T-helper 2 cell treated with Interferon-gamma antibody and Interleukin-4, amounts not matched to agents 100 ng/mL and 5 ng/mL, for 36 hours (primary cell): ENCODE results near the gene LHPP. TPM values are rescaled to one million over a fixed set of nuclear protein-coding genes. Genes with fewer than 3 reads are reported as not detected.
"Not testable (repeated sequence)": the region's sequence is repeated elsewhere in the genome, so short reads cannot be mapped to it uniquely, and the experiment has no call there.

ENCODE experiments used
- intact Hi-C: fragments of 100-400 bp; cut with micrococcal nuclease; formaldehyde crosslinking; loops from one replicate; pipeline ENCODE4 v1.15.1; 2023
- total RNA-seq: library from RNA; stranded (reverse); gene quantifications from 2 replicates; pipeline ENCODE4 v1.2.3, GENCODE V29; 2022

The LHPP gene
- 18.0 and 19.7 TPM in 2 replicates for total RNA-seq

DNA sequence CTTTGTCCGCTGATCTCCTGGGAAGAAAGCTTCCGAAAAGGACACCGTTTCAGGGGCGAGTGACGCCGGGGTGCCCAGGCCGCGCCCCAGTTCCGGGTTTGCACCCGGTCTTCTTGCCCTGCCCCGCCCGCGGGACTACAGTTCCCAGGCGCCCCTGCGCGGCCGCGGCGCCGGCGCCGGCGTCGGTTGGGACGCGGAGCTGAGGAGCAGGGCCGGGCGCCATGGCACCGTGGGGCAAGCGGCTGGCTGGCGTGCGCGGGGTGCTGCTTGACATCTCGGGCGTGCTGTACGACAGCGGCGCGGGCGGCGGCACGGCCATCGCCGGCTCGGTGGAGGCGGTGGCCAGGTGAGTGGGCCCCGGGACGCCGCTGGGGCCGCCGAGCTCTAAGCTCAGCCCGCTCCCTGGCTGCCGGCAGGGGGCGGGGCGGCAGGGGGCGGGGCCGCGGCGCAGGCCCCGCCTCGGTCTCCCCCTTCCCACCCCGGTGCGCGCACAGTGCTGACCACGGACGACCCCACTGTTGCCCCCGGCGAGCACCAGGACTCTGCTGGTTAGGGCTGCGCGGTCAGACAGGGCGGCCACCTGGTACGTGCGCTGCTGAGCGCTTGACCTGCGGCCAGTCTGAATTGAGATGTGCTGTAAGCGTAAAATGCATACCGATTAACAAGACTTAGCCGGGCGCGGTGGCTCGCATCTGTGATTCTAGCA is at the start of gene LHPP:
Gene LHPP, plus strand, starts transcription at position 182 of the 706 bp plus-strand sequence. Its CDS starts 40 bp downstream, at position 222.
- intact Hi-C loops = loop anchor here (1.0 to 5.0 kb wide), 5 partner anchors 42 to 455 kb away; partner anchors contain the start of genes ABRAXAS2 and FAM53B

- intact Hi-C loops = no loop called here
These were observed 47.5 kb upstream of the LHPP start for GRCh38 chr10:124414076-124414475.

DNA sequence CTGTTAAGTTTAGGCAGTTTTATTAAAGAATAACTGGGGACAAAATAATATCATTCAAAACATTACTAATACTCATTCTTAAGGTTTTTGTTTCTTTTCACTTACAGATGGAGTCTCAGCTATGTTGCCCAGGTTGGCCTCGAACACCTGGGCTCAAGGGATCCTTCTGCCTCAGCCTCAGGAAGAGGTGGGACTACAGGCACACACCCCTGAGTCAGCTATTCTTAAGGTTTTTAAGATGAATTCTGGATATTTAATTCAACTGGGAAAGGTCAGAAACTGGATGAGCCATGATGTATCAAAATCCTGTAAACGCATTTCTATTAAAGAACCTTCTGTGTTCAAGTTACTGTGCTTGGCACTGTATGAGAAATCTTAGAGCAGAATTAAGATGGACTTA is 46.4 kb upstream of the LHPP start:
- intact Hi-C loops = no loop called here

GRCh38 chr10:124416733-124417132 is 44.9 kb upstream of the LHPP start:
- intact Hi-C loops = no loop called here

GRCh38 chr10:124417895-124418725 is 43.5 kb upstream of the LHPP start:
- intact Hi-C loops = loop anchor here (1.0 to 2.0 kb wide), 6 partner anchors 8 to 1409 kb away; partner anchors contain the start of genes ACADSB and IKZF5

DNA sequence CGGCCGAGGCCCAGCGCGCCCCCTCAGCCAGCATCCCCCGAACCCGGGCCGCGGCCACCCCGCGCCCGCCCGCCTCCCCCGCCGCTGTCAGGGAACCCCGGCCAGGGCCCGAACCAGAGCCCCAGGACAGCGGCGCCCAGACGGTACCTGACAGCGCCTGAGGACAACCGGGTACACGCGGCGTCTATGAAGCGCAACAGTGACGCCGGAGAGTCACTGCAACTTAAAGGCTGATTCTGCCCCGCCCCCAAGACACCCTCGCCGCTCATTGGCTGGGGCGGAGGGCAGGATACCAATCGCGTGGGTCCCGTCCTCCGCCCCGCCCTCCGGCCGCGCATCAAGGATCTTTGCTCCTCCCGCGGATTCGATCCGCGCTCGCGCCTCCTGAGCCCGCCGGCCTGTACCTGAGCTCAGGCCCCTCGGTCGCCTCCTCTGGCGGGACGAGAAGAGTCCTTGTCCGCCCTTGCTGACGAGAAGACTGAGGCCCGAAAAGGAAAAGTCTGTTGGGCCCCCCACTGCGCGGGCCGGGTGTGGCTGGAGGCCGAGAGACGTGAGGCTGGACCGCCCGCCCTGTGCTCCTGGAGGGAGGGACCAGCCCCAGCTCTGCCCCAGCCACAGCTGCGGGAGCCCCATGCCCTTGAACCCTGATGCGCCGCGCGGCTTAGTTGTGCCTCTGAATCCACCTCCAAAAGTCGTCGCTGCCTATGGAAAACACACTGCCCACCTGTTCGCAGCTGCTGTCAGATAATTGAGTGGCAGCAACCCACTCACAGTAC is 42.7 kb upstream of the LHPP start, which contains the start of gene OAT:
Gene OAT, minus strand, starts transcription at position 198 of the 776 bp plus-strand sequence. CDS start 6,752 bp downstream, outside the sequence.
- intact Hi-C loops = loop anchor here (1.0 to 2.0 kb wide), 7 partner anchors 9 to 1410 kb away; partner anchors contain the start of genes ACADSB, IKZF5 and LHPP

GRCh38 chr10:124419635-124420034 is 42.0 kb upstream of the LHPP start:
- intact Hi-C loops = loop anchor here (1.0 to 2.0 kb wide), 4 partner anchors 42 to 1411 kb away; partner anchors contain the start of genes ACADSB, IKZF5 and LHPP

DNA sequence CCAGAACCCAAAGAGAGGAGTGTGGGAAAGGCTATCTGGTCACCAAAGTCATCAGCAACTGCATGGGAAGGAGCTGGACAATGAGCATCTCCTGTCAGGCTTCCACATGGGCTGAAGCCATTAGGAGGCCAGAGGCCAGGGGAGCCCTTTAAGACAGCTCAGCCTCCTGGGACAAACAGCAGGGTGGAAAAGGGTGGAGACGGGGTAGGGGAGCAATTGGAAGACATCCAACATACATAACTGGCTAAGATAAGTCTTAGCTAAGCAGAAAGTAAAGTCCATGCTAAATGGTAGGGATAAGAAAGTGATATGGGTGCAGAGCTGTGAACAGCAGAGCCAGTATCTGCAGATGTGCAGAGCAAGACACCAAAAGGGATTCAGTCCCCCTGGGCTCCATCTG is 41.4 kb upstream of the LHPP start:
- intact Hi-C loops = no loop called here

DNA sequence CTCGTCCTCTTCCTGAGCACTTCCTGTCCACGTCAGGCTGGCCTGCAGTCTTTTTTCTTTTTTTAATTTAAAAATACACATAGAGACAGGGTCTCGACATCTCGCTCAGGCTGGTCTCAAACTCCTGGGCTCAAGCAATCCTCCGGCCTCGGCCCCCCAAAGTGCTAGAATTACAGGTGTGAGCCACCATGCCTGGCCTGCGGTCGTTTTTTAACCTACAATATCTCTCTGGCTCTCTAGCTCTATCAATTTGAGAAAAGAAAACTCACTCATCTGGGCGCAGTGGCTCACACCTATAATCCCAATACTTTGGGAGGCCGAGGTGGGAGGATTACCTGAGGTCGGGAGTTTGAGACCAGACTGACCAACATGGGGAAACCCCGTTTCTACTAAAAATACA is 38.9 kb upstream of the LHPP start:
- intact Hi-C loops = no loop called here

DNA sequence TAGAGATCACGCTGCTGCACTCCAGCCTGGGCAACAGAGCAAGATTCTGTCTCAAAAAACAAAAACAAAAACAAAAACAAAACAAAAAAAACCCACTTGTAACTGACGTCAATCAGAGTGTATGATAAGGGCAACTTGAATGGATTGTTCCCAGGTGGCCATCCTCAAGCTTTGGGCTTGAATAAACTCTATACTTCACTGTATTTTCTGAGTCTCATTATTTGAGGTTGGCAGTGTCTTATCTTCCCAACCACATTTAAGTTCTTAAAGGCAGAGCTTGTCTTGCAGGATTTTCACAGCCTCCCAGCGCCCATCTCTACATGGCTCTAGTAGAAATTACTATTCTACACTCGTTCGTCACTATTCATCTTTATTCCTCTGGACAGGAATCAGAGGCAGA is 37.8 kb upstream of the LHPP start:
- intact Hi-C loops = no loop called here

GRCh38 chr10:124425227-124425962 is 36.2 kb upstream of the LHPP start:
- intact Hi-C loops = no loop called here

DNA sequence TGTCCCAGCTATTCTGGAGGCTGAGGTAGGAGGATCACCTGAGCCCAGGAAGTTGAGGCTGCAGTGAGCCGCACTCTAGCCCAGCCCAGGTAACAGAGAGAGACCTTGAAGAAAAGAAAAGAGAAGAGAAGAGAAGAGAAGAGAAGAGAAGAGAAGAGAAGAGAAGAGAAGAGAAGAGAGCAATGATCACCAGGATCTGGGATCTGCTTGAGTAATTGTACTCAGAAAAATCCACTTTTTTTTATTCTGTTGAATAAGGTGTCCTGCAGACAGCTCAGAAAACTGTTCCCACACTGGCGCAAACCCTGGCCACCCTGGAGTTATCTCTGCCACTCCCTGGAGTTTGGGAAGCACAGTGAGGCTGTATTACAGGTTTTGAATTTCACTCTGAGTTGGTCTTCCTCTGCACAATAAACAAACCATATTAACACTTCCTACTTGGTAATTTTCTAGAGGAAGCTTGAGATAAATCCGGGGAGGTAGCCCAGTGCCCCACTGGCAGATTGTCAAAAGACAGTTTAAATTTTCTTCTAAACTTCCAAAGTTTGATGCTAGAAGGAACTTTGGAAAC is 33.3 kb upstream of the LHPP start:
- intact Hi-C loops = no loop called here

DNA sequence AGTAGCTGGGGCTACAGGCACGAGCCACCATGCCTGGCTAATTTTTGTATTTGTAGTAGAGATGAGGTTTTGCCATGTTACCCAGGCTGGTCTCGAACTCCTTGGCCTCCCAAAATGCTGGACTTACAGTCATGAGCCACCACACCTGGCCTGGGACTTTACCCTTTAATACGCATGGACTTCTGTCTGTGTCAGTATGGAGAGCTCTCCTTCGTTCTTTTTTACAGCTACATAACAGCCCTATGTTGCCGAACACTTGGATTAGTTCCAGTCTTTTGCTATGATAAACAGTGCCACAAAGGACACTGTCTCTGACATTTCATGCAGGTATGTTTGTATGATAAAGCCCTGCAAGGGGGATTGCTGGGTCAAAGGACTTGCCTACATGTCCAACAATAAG is 32.0 kb upstream of the LHPP start:
- intact Hi-C loops = no loop called here

- intact Hi-C loops = no loop called here
These were observed 31.5 kb upstream of the LHPP start for GRCh38 chr10:124430077-124430476.

DNA sequence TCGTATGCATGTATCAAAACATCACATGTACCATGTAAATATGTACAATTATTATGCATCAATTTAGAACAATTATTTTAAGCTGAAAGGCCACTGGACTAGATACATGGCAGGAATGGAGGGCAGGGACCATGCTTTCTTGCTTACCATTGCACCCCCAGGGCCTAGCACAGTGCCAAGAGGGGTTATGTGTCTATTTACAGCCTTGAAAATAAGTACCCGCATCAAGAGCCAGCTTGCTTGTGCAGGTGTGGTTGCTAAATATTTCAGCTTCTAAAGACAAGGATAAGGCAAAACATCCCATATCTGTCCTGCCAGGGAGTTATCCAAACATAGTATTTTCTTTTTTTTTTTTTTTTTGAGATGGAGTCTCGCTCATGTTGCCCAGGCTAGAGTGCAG is 28.2 kb upstream of the LHPP start:
- intact Hi-C loops = no loop called here

DNA sequence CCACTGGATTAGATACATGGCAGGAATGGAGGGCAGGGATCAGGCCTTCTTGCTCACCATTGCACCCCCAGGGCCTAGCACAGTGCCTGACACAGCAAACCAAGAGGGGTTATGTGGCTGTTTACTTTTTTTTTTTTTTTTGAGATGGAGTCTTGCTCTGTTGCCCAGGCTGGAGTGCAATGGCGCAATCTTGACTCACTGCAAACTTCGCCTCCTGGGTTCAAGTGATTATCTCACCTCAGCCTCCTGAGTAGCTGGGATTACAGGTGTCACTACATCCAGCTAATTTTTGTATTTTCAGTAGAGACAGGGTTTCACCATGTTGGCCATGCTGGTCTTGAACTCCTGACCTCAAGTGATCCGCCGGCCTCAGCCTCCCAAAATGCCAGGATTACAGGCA is 25.9 kb upstream of the LHPP start:
- intact Hi-C loops = not testable (repeated sequence)

DNA sequence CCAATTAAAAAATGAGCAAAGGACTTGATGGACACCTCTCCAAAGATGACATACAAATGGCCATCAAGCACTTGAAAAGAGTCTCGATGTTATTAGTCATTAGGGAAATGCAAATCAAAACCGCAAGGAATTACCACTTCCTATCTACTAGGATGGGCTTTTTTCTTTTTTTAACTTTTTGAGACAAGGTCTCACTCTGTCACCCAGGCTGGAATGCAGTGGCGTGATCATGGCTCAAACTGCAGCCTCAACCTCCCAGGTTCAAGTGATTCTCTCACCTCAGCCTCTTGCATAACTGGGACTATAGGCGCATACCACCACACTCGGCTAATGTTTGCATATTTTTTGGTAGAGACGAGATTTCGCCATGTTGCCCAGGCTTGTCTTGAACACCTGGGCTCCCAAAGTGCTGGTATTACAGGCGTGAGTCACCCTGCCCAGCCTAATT is 25.4 kb upstream of the LHPP start:
- intact Hi-C loops = no loop called here

DNA sequence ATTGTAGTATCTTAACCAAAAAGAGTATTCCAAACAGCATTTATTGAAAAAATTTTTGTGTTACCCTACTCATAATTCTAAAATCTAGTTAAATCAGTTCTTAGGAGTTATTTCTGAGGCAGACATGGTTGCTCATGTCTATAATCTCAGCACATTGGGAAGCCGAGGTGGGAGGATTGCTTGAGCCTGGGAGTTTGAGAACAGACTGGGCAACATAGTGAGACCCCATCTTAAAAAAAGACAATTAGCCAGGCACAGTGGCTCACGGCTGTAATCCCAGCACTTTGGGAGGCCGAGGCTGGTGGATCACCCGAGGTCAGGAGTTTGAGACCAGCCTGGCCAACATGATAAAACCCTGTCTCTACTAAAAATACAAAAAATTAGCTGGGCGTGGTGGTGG is 19.9 kb upstream of the LHPP start:
- intact Hi-C loops = not testable (repeated sequence)

DNA sequence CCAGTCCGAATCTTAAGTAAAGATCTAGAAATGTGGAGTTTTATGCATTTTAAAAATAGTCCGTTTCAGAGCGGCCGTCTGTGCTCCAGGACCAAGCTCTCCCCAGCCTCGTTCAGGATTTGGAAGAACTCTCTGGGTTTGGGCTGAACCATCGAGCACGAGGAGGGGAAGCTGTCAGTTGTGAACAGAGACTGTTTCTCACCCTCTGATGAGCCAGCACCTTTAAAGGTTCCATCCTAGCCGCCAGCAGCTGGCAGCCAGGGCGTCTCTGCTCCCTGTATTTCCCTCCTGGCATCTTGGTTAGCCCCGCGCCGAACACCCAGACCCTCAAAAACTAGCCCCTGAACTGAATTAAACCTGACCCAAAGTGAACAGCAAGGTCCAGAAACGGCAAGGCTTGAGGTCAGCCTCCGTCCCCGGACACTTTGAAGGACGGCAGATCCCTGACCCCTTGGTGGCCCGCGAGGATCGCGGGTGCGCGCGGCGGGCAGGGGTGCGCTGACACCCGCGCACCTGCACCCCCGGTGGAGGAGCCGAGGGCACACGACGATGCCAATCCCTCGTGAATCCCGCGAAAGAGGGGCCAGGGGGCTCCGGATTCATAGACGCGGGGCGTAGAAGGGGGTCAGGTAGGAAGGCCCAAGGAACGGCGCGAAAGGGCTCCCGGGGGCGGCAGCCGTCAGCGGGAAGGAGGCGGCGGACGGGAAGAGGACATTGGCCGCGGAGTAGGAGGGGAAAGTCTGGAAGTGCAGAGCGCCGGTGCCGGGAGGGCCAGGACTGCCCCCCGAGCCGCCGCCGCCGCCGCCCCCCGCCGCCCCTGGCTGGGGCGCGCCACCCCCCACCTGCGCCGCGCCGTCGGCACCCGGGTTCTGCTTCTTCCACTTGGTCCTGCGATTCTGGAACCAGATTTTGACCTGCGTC is 14.5 kb upstream of the LHPP start:
- intact Hi-C loops = loop anchor here (5.0 kb wide), 1 partner anchor 1305 kb away; no protein-coding TSS in a partner anchor
